WTC11 (cell line): ENCODE results near the gene PPP2R3A. TPM values are rescaled to one million over a fixed set of nuclear protein-coding genes. Genes with fewer than 3 reads are reported as not detected.

ENCODE experiments used
- ATAC-seq: fragments of 200-7000 bp; cut with Tn5 transposase; 2 replicates; pipeline ENCODE4 v1.10.0; 2021; ENCODE audit warnings: mild to moderate bottlenecking, moderate library complexity
- CTCF ChIA-PET: fragments of 300-600 bp; sonication (Branson Sonifier 250); formaldehyde crosslinking; loops from one replicate; lab custom pipeline; 2021; ENCODE audit warnings: antibody characterized with exemption; lab: Charles Lee
- POLR2A ChIA-PET: fragments of 350-600 bp; sonication (Branson Sonifier 250); formaldehyde crosslinking; loops from one replicate; lab custom pipeline; 2021; ENCODE audit warnings: antibody characterized with exemption; lab: Charles Lee
- DNase-seq: peaks from one replicate; pipeline ENCODE4 v3.0.0; 2021; ENCODE audit warnings: low spot score
- H3K27ac Mint-ChIP-seq: 2 replicates; pipeline ENCODE4 v1.8.0; 2021; ENCODE audit warnings: mixed read lengths
- H3K27me3 Mint-ChIP-seq: 2 replicates; pipeline ENCODE4 v1.8.0; 2021; ENCODE audit warnings: low read depth, mild to moderate bottlenecking, moderate library complexity, mixed read lengths
- H3K36me3 Mint-ChIP-seq: 2 replicates; pipeline ENCODE4 v1.8.0; 2021; ENCODE audit warnings: mixed read lengths
- H3K4me1 Mint-ChIP-seq: 2 replicates; pipeline ENCODE4 v1.8.0; 2022; ENCODE audit warnings: mixed read lengths
- H3K4me3 Mint-ChIP-seq: 2 replicates; pipeline ENCODE4 v1.8.0; 2021; ENCODE audit warnings: mild to moderate bottlenecking, moderate library complexity, mixed read lengths
- H3K9me3 Mint-ChIP-seq: 2 replicates; pipeline ENCODE4 v1.8.0; 2021; ENCODE audit warnings: mixed read lengths
- ATF1 ChIP-seq: sonication (generic); formaldehyde crosslinking; IDR thresholded peaks from 2 replicates; pipeline ENCODE4 v1.8.1; 2023; ENCODE audit warnings: mild to moderate bottlenecking, moderate library complexity, missing genetic modification reagents
- FOXJ3 ChIP-seq: sonication (generic); formaldehyde crosslinking; IDR thresholded peaks from 2 replicates; pipeline ENCODE4 v1.9.0; 2021; ENCODE audit warnings: missing genetic modification reagents, mild to moderate bottlenecking, borderline replicate concordance
- FOXP1 ChIP-seq: sonication (generic); formaldehyde crosslinking; IDR thresholded peaks from 2 replicates; pipeline ENCODE4 v1.8.0; 2022; ENCODE audit warnings: missing genetic modification reagents, mild to moderate bottlenecking, moderate library complexity, borderline replicate concordance
- JUN ChIP-seq: sonication (generic); formaldehyde crosslinking; IDR thresholded peaks from 2 replicates; pipeline ENCODE4 v1.8.0; 2023; ENCODE audit warnings: mild to moderate bottlenecking, missing genetic modification reagents
- MYBL2 ChIP-seq: sonication (generic); formaldehyde crosslinking; IDR thresholded peaks from 2 replicates; pipeline ENCODE4 v1.8.1; 2023; ENCODE audit warnings: mild to moderate bottlenecking, moderate library complexity, missing genetic modification reagents
- NFE2L1 ChIP-seq: sonication (generic); formaldehyde crosslinking; IDR thresholded peaks from 2 replicates; pipeline ENCODE4 v1.8.1; 2023; ENCODE audit warnings: missing genetic modification reagents
- NFYB ChIP-seq: sonication (generic); formaldehyde crosslinking; conservative IDR thresholded peaks from 2 replicates; pipeline ENCODE4 v1.8.0; 2022; ENCODE audit warnings: low read depth, missing genetic modification reagents
- SOX15 ChIP-seq: fragments of 250-450 bp; sonication (Bioruptor Pico); IDR thresholded peaks from 2 replicates; pipeline ENCODE4 v1.9.0; 2021; ENCODE audit warnings: mild to moderate bottlenecking
- TEAD1 ChIP-seq: sonication (generic); formaldehyde crosslinking; IDR thresholded peaks from 2 replicates; pipeline ENCODE4 v1.8.0; 2022; ENCODE audit warnings: mild to moderate bottlenecking, missing genetic modification reagents
- ZNF232 ChIP-seq: sonication (generic); formaldehyde crosslinking; IDR thresholded peaks from 2 replicates; pipeline ENCODE4 v1.8.0; 2022; ENCODE audit warnings: mild to moderate bottlenecking, missing genetic modification reagents
- ZNF532 ChIP-seq: fragments of 250-450 bp; sonication (Bioruptor Pico); IDR thresholded peaks from 2 replicates; pipeline ENCODE4 v1.9.0; 2021; ENCODE audit warnings: mild to moderate bottlenecking, borderline replicate concordance
- ZSCAN18 ChIP-seq: fragments of 250-450 bp; sonication (Bioruptor Pico); IDR thresholded peaks from 2 replicates; pipeline ENCODE4 v2.1.2; 2022; ENCODE audit warnings: mild to moderate bottlenecking, moderate library complexity
- total RNA-seq: library from RNA; stranded (reverse); gene quantifications from 3 replicates; pipeline ENCODE4 v1.2.3, GENCODE V29; 2021
- TF ChIP-seq, protein P1 (sequence below): sonication (generic); formaldehyde crosslinking; conservative IDR thresholded peaks from 2 replicates; pipeline ENCODE4 v1.8.1; 2022; ENCODE audit warnings: mild to moderate bottlenecking, missing genetic modification reagents
- TF ChIP-seq, protein P2 (sequence below): fragments of 250-450 bp; sonication (Bioruptor Pico); IDR thresholded peaks from 2 replicates; pipeline ENCODE4 v1.9.0; 2021; ENCODE audit warnings: moderate library complexity, mild to moderate bottlenecking, inconsistent platforms, borderline replicate concordance
- TF ChIP-seq, protein P3 (sequence below): sonication (generic); formaldehyde crosslinking; IDR thresholded peaks from 2 replicates; pipeline ENCODE4 v1.8.1; 2022; ENCODE audit warnings: missing genetic modification reagents, borderline replicate concordance

Gene PPP2R3A
- total RNA-seq, 1 experiment from 2014 or later, result 13.1 TPM

DNA sequence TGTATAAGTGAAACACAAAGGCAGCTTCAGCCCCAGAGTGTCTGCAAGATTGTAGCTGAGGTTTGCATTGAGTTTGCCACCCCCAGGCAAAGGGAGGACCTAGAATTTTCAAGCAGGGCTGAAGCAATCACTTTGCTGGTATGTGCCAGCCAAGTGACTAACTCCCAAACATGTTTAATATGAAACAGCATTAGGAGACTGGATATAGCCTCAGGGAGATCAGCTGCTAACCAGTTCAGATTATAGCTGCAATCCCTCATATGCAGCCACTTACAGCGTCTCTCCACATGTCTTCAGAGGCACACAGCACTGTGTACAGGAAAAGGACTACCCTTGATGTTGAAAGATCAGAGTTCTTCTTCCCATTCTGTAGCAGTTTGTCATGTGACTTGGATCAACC lies 38.4 kb upstream of the PPP2R3A start (continued):
- TF ChIP-seq, protein P1, sequence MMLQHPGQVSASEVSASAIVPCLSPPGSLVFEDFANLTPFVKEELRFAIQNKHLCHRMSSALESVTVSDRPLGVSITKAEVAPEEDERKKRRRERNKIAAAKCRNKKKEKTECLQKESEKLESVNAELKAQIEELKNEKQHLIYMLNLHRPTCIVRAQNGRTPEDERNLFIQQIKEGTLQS (CRISPR knock-in tag), result no peak
- no peak for TF ChIP-seq ZNF532 (CRISPR knock-in tag)
- TF ChIP-seq, protein P2, sequence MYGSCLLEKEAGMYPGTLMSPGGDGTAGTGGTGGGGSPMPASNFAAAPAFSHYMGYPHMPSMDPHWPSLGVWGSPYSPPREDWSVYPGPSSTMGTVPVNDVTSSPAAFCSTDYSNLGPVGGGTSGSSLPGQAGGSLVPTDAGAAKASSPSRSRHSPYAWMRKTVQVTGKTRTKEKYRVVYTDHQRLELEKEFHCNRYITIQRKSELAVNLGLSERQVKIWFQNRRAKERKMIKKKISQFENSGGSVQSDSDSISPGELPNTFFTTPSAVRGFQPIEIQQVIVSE (CRISPR knock-in tag), result no peak
- TF ChIP-seq NFYB (CRISPR knock-in tag), result no peak
- no peak for TF ChIP-seq JUN (CRISPR knock-in tag)

GRCh38 chr3:135929670-135930069 lies 35.9 kb upstream of the PPP2R3A start:
- Mint-ChIP-seq H3K27ac (no peak overlapping the region), H3K4me3 (no peak overlapping the region)
- no peak for TF ChIP-seq ZNF232 (CRISPR knock-in tag)
- no peak for TF ChIP-seq ZSCAN18 (CRISPR knock-in tag)
- TF ChIP-seq, protein P1 (CRISPR knock-in tag), result no peak
- no peak for TF ChIP-seq FOXP1 (CRISPR knock-in tag)
- TF ChIP-seq TEAD1 (CRISPR knock-in tag), result no peak
- no peak for TF ChIP-seq ZNF532 (CRISPR knock-in tag)
- TF ChIP-seq SOX15 (CRISPR knock-in tag), result no peak
- TF ChIP-seq, protein P2 (CRISPR knock-in tag), result no peak
- TF ChIP-seq, protein P3, sequence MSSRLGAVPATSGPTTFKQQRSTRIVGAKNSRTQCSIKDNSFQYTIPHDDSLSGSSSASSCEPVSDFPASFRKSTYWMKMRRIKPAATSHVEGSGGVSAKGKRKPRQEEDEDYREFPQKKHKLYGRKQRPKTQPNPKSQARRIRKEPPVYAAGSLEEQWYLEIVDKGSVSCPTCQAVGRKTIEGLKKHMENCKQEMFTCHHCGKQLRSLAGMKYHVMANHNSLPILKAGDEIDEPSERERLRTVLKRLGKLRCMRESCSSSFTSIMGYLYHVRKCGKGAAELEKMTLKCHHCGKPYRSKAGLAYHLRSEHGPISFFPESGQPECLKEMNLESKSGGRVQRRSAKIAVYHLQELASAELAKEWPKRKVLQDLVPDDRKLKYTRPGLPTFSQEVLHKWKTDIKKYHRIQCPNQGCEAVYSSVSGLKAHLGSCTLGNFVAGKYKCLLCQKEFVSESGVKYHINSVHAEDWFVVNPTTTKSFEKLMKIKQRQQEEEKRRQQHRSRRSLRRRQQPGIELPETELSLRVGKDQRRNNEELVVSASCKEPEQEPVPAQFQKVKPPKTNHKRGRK (CRISPR knock-in tag), result no peak
- TF ChIP-seq FOXJ3 (CRISPR knock-in tag), result no peak
- TF ChIP-seq ATF1, result no peak
- no peak for TF ChIP-seq MYBL2 (CRISPR knock-in tag)
- TF ChIP-seq NFE2L1, result no peak
- TF ChIP-seq, all 79 proteins: peak for 0
- peaks cover 7% of the 10 kb centered on the region for H3K4me1 Mint-ChIP-seq
- 0 out of 2 replicates have a peak, but pooled peaks cover 3% of the 10 kb centered on the region for H3K9me3 Mint-ChIP-seq
- ATAC-seq (no peak), DNase-seq (no peak)
- CTCF ChIA-PET, result no interaction called here
- no peaks in the 10 kb centered on the region for H3K27me3 Mint-ChIP-seq
- POLR2A ChIA-PET, result no interaction called here
- no peaks in the 10 kb centered on the region for H3K36me3 Mint-ChIP-seq
